Measurements from ENCODE around the gene C13orf46. TPM values are rescaled to one million over a fixed set of nuclear protein-coding genes. Genes with fewer than 3 reads are reported as not detected.

The C13orf46 gene
- total and polyA plus RNA-seq, 2 of the 8 experiments (the other 6 are each of a cell fraction or from before 2014, with no cell fraction given) = 0.23 to 0.28 TPM

- TF ChIP-seq, protein P1, sequence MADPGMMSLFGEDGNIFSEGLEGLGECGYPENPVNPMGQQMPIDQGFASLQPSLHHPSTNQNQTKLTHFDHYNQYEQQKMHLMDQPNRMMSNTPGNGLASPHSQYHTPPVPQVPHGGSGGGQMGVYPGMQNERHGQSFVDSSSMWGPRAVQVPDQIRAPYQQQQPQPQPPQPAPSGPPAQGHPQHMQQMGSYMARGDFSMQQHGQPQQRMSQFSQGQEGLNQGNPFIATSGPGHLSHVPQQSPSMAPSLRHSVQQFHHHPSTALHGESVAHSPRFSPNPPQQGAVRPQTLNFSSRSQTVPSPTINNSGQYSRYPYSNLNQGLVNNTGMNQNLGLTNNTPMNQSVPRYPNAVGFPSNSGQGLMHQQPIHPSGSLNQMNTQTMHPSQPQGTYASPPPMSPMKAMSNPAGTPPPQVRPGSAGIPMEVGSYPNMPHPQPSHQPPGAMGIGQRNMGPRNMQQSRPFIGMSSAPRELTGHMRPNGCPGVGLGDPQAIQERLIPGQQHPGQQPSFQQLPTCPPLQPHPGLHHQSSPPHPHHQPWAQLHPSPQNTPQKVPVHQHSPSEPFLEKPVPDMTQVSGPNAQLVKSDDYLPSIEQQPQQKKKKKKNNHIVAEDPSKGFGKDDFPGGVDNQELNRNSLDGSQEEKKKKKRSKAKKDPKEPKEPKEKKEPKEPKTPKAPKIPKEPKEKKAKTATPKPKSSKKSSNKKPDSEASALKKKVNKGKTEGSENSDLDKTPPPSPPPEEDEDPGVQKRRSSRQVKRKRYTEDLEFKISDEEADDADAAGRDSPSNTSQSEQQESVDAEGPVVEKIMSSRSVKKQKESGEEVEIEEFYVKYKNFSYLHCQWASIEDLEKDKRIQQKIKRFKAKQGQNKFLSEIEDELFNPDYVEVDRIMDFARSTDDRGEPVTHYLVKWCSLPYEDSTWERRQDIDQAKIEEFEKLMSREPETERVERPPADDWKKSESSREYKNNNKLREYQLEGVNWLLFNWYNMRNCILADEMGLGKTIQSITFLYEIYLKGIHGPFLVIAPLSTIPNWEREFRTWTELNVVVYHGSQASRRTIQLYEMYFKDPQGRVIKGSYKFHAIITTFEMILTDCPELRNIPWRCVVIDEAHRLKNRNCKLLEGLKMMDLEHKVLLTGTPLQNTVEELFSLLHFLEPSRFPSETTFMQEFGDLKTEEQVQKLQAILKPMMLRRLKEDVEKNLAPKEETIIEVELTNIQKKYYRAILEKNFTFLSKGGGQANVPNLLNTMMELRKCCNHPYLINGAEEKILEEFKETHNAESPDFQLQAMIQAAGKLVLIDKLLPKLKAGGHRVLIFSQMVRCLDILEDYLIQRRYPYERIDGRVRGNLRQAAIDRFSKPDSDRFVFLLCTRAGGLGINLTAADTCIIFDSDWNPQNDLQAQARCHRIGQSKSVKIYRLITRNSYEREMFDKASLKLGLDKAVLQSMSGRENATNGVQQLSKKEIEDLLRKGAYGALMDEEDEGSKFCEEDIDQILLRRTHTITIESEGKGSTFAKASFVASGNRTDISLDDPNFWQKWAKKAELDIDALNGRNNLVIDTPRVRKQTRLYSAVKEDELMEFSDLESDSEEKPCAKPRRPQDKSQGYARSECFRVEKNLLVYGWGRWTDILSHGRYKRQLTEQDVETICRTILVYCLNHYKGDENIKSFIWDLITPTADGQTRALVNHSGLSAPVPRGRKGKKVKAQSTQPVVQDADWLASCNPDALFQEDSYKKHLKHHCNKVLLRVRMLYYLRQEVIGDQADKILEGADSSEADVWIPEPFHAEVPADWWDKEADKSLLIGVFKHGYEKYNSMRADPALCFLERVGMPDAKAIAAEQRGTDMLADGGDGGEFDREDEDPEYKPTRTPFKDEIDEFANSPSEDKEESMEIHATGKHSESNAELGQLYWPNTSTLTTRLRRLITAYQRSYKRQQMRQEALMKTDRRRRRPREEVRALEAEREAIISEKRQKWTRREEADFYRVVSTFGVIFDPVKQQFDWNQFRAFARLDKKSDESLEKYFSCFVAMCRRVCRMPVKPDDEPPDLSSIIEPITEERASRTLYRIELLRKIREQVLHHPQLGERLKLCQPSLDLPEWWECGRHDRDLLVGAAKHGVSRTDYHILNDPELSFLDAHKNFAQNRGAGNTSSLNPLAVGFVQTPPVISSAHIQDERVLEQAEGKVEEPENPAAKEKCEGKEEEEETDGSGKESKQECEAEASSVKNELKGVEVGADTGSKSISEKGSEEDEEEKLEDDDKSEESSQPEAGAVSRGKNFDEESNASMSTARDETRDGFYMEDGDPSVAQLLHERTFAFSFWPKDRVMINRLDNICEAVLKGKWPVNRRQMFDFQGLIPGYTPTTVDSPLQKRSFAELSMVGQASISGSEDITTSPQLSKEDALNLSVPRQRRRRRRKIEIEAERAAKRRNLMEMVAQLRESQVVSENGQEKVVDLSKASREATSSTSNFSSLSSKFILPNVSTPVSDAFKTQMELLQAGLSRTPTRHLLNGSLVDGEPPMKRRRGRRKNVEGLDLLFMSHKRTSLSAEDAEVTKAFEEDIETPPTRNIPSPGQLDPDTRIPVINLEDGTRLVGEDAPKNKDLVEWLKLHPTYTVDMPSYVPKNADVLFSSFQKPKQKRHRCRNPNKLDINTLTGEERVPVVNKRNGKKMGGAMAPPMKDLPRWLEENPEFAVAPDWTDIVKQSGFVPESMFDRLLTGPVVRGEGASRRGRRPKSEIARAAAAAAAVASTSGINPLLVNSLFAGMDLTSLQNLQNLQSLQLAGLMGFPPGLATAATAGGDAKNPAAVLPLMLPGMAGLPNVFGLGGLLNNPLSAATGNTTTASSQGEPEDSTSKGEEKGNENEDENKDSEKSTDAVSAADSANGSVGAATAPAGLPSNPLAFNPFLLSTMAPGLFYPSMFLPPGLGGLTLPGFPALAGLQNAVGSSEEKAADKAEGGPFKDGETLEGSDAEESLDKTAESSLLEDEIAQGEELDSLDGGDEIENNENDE (IDR thresholded peaks at IDR 0.05; ENCODE audit: insufficient replicate concordance, low read length) = no peak
- TF ChIP-seq PHF8 (conservative IDR thresholded peaks at IDR 0.05; ENCODE audit: low read depth, low read length) (no peak), ATF3 (IDR thresholded peaks at IDR 0.05; ENCODE audit: insufficient read depth, low read depth, low read length) (no peak), SAP30 (IDR thresholded peaks at IDR 0.05; ENCODE audit: insufficient read depth, insufficient replicate concordance, low read length) (no peak), GTF2F1 (IDR thresholded peaks at IDR 0.05; ENCODE audit: borderline replicate concordance, low read depth, low read length) (no peak), TCF12 (IDR thresholded peaks at IDR 0.05; ENCODE audit: low read depth, low read length) (no peak), RAD21 (IDR thresholded peaks at IDR 0.05 in 1 of 2, conservative IDR thresholded peaks at IDR 0.05 in 1 of 2; ENCODE audit: low read depth in 2 of 2, low read length in 2 of 2) (no peak)
These were observed 70.0 kb downstream of the C13orf46 start (continued) for GRCh38 chr13:113903912-113904311.

Data from H1 (cell line).